CD4-positive, alpha-beta T cell treated with Interleukin-12 subunit alpha and Interleukin-12 subunit beta, for 1 hour (primary cell): ENCODE data around the gene AKR1B1.

Experiments
- DNase-seq: peaks from one replicate; pipeline ENCODE4 v3.0.0-alpha.2; 2020

AKR1B1 gene

GRCh38 chr7:134468475-134468874, 9.6 kb upstream of the AKR1B1 start:
- no peak for DNase-seq

- no peak for DNase-seq
Observed at GRCh38 chr7:134468054-134468453, 9.2 kb upstream of the AKR1B1 start.

GRCh38 chr7:134465491-134465890, 6.6 kb upstream of the AKR1B1 start:
- no peak for DNase-seq

GRCh38 chr7:134464496-134464895, 5.6 kb upstream of the AKR1B1 start:
- no peak for DNase-seq

- no peak for DNase-seq
Observed at GRCh38 chr7:134463751-134464150, 4.9 kb upstream of the AKR1B1 start.

GRCh38 chr7:134462337-134462925, 3.5 kb upstream of the AKR1B1 start:
- DNase-seq, result no peak

GRCh38 chr7:134461916-134462315, 3.0 kb upstream of the AKR1B1 start:
- no peak for DNase-seq

- DNase-seq, result no peak
Observed at GRCh38 chr7:134459981-134460380, 1.1 kb upstream of the AKR1B1 start.

- DNase-seq, result peak; percentile 61
Observed at GRCh38 chr7:134458341-134458805, 527 bp downstream of the AKR1B1 start.

GRCh38 chr7:134457210-134457609, 1.7 kb downstream of the AKR1B1 start:
- DNase-seq, result no peak

GRCh38 chr7:134454277-134454676, 4.6 kb downstream of the AKR1B1 start:
- DNase-seq, result peak; percentile 19

GRCh38 chr7:134453518-134453917, 5.4 kb downstream of the AKR1B1 start:
- no peak for DNase-seq

GRCh38 chr7:134452991-134453473, 5.9 kb downstream of the AKR1B1 start:
- DNase-seq, result no peak

- no peak for DNase-seq
Observed at GRCh38 chr7:134452419-134452838, 6.5 kb downstream of the AKR1B1 start.

GRCh38 chr7:134451656-134452055, 7.2 kb downstream of the AKR1B1 start:
- DNase-seq, result no peak

GRCh38 chr7:134450294-134451000, 8.5 kb downstream of the AKR1B1 start:
- DNase-seq, result no peak

GRCh38 chr7:134449680-134450079, 9.2 kb downstream of the AKR1B1 start:
- DNase-seq, result no peak

GRCh38 chr7:134448356-134449229, 10.3 kb downstream of the AKR1B1 start:
- DNase-seq, result no peak

- DNase-seq, result no peak
Observed at GRCh38 chr7:134447383-134447782, 11.5 kb downstream of the AKR1B1 start.

- no peak for DNase-seq
Observed at GRCh38 chr7:134446923-134447322, 12.0 kb downstream of the AKR1B1 start.

- no peak for DNase-seq
Observed at GRCh38 chr7:134446446-134446845, 12.5 kb downstream of the AKR1B1 start.

- no peak for DNase-seq
Observed at GRCh38 chr7:134444961-134445315, 14.0 kb downstream of the AKR1B1 start.

GRCh38 chr7:134444198-134444960, 14.5 kb downstream of the AKR1B1 start:
- DNase-seq, result no peak
